IMR-90 (cell line): Measurements from ENCODE around the gene SLC4A9. TPM values are rescaled to one million over a fixed set of nuclear protein-coding genes. Genes with fewer than 3 reads are reported as not detected.
A peak's percentile ranks its signal among the peaks of the same experiment; 100 is the strongest.

Experiments used
- ATAC-seq: fragments of 200-7000 bp; cut with Tn5 transposase; 2 replicates; pipeline ENCODE4 v1.9.1; 2020; ENCODE audit warnings: low read depth, mild to moderate bottlenecking, moderate library complexity
- BruUV-seq: library from RNA; stranded (reverse); fragments of 400-500 nt; replicated peaks from 2 replicates; lab custom pipeline; 2021; lab: Mats Ljungman, UMichigan
- CTCF ChIA-PET: fragments of 300-600 bp; formaldehyde crosslinking; extraction: SDS; loops from one replicate; lab custom pipeline; 2021; ENCODE audit warnings: antibody characterized with exemption; lab: Yijun Ruan, JAX
- POLR2A ChIA-PET: fragments of 300-600 bp; sonication (Branson Sonifier 250); formaldehyde crosslinking; loops from one replicate; lab custom pipeline; 2022; ENCODE audit warnings: antibody characterized with exemption; ENCODE audit not compliant: unreplicated experiment; lab: Charles Lee
- DNase-seq: peaks from one replicate; pipeline ENCODE4 v3.0.0; 2013
- H2AFZ ChIP-seq: replicated peaks from 2 replicates; pipeline ENCODE3; 2013; ENCODE audit warnings: low read length, mild to moderate bottlenecking; ENCODE audit not compliant: poor library complexity
- H2AK5ac ChIP-seq: 2 replicates; pipeline ENCODE4 v1.6.1; 2013; ENCODE audit warnings: low read depth, low read length, inconsistent platforms
- H2AK9ac ChIP-seq: replicated peaks from 2 replicates; pipeline ENCODE3; 2013; ENCODE audit warnings: mild to moderate bottlenecking, low read depth, low read length, moderate library complexity; ENCODE audit not compliant: poor library complexity
- H2BK120ac ChIP-seq: 2 replicates; pipeline ENCODE4 v1.6.1; 2013; ENCODE audit warnings: low read depth, low read length, inconsistent platforms
- H2BK15ac ChIP-seq: 3 replicates; pipeline ENCODE4 v1.6.1; 2013; ENCODE audit warnings: low read depth, low read length, inconsistent platforms
- H2BK20ac ChIP-seq: 2 replicates; pipeline ENCODE4 v1.6.1; 2013; ENCODE audit warnings: low read depth, mild to moderate bottlenecking, inconsistent platforms, low read length, moderate library complexity
- H2BK5ac ChIP-seq: 2 replicates; pipeline ENCODE4 v1.6.1; 2013; ENCODE audit warnings: mild to moderate bottlenecking, low read depth, low read length, inconsistent platforms; ENCODE audit not compliant: poor library complexity, severe bottlenecking
- H3K14ac ChIP-seq: replicated peaks from 2 replicates; pipeline ENCODE4 v1.6.1; 2013; ENCODE audit warnings: low read depth, low read length, inconsistent platforms
- H3K18ac ChIP-seq: 2 replicates; pipeline ENCODE4 v1.6.1; 2013; ENCODE audit warnings: low read depth, low read length, control low read depth
- H3K23ac ChIP-seq: 2 replicates; pipeline ENCODE4 v1.6.1; 2013; ENCODE audit warnings: low read depth, low read length, inconsistent platforms
- H3K27ac ChIP-seq: 2 replicates; pipeline ENCODE4 v1.5.1; 2013; ENCODE audit warnings: mild to moderate bottlenecking, control low read depth, low read length; ENCODE audit not compliant: insufficient read depth
- H3K27me3 ChIP-seq: 2 replicates; pipeline ENCODE4 v1.6.1; 2013; ENCODE audit warnings: low read length; ENCODE audit not compliant: control insufficient read depth, insufficient read depth
- H3K36me3 ChIP-seq: 2 replicates; pipeline ENCODE4 v1.6.1; 2013; ENCODE audit warnings: low read length, mixed read lengths; ENCODE audit not compliant: control insufficient read depth, insufficient read depth
- H3K4ac ChIP-seq: 2 replicates; pipeline ENCODE4 v1.6.1; 2013; ENCODE audit warnings: low read depth, low read length, inconsistent platforms
- H3K4me1 ChIP-seq: 2 replicates; pipeline ENCODE4 v1.6.1; 2013; ENCODE audit warnings: low read length, mixed read lengths; ENCODE audit not compliant: control insufficient read depth, insufficient read depth
- H3K4me2 ChIP-seq: 2 replicates; pipeline ENCODE4 v1.6.1; 2013; ENCODE audit warnings: low read depth, mild to moderate bottlenecking, control low read depth, low read length, moderate library complexity
- H3K4me3 ChIP-seq: 2 replicates; pipeline ENCODE4 v1.5.1; 2013; ENCODE audit warnings: low read depth, mild to moderate bottlenecking, control low read depth, low read length, moderate library complexity; ENCODE audit not compliant: insufficient read depth
- H3K56ac ChIP-seq: 2 replicates; pipeline ENCODE4 v1.6.1; 2013; ENCODE audit warnings: low read length, inconsistent platforms; ENCODE audit not compliant: insufficient read depth; ENCODE audit errors: extremely low read depth
- H3K79me1 ChIP-seq, 2 experiments: 2 replicates each; pipeline ENCODE4 v1.6.1; 2013; ENCODE audit warnings: low read length in 2 of 2, inconsistent platforms in 1 of 2, low read depth in 1 of 2
- H3K9ac ChIP-seq: 2 replicates; pipeline ENCODE4 v1.6.1; 2013; ENCODE audit warnings: low read depth, low read length, control low read depth
- H3K9me1 ChIP-seq: 2 replicates; pipeline ENCODE4 v1.6.1; 2013; ENCODE audit warnings: low read length, inconsistent platforms; ENCODE audit not compliant: insufficient read depth
- H3K9me3 ChIP-seq: 2 replicates; pipeline ENCODE4 v1.6.1; 2013; ENCODE audit warnings: low read length; ENCODE audit not compliant: control insufficient read depth, insufficient read depth
- H4K20me1 ChIP-seq: 2 replicates; pipeline ENCODE4 v1.6.1; 2013; ENCODE audit warnings: low read length, inconsistent platforms; ENCODE audit not compliant: insufficient read depth
- H4K5ac ChIP-seq: 2 replicates; pipeline ENCODE4 v1.6.1; 2013; ENCODE audit warnings: mild to moderate bottlenecking, low read depth, low read length, control low read depth
- H4K8ac ChIP-seq, 2 experiments: 2 replicates each; pipeline ENCODE4 v1.6.1; 2013; ENCODE audit warnings: low read depth in 2 of 2, low read length in 2 of 2, control low read depth in 1 of 2, inconsistent platforms in 1 of 2
- H4K91ac ChIP-seq: 2 replicates; pipeline ENCODE4 v1.6.1; 2013; ENCODE audit warnings: low read depth, low read length, inconsistent platforms; ENCODE audit not compliant: insufficient read depth
- BHLHE40 ChIP-seq: fragments of 150-350 bp; IDR thresholded peaks from 2 replicates; pipeline ENCODE4 v1.6.1; 2016; ENCODE audit warnings: mild to moderate bottlenecking, low read depth, low read length
- CEBPB ChIP-seq: IDR thresholded peaks from 2 replicates; pipeline ENCODE4 v1.6.1; 2012; ENCODE audit warnings: low read depth, low read length, improper control_type of control experiment
- CHD1 ChIP-seq: IDR thresholded peaks from 2 replicates; pipeline ENCODE4 v1.6.1; 2012; ENCODE audit warnings: low read depth, low read length, improper control_type of control experiment
- FOS ChIP-seq: fragments of 150-350 bp; IDR thresholded peaks from 2 replicates; pipeline ENCODE4 v1.6.1; 2016; ENCODE audit warnings: low read depth, low read length
- MAFK ChIP-seq: IDR thresholded peaks from 2 replicates; pipeline ENCODE4 v1.6.1; 2012; ENCODE audit warnings: low read depth, low read length, improper control_type of control experiment
- MAZ ChIP-seq: IDR thresholded peaks from 2 replicates; pipeline ENCODE4 v1.6.1; 2012; ENCODE audit warnings: low read depth, mild to moderate bottlenecking, low read length, improper control_type of control experiment, moderate library complexity, borderline replicate concordance
- MXI1 ChIP-seq: IDR thresholded peaks from 2 replicates; pipeline ENCODE4 v1.6.1; 2012; ENCODE audit warnings: low read depth, mild to moderate bottlenecking, low read length, moderate library complexity, borderline replicate concordance
- NFE2L2 ChIP-seq: fragments of 150-350 bp; IDR thresholded peaks from 2 replicates; pipeline ENCODE4 v1.6.1; 2016; ENCODE audit warnings: low read depth, mild to moderate bottlenecking, low read length
- RAD21 ChIP-seq: IDR thresholded peaks from 2 replicates; pipeline ENCODE4 v1.6.1; 2012; ENCODE audit warnings: low read length, improper control_type of control experiment
- RCOR1 ChIP-seq: IDR thresholded peaks from 2 replicates; pipeline ENCODE4 v1.6.1; 2012; ENCODE audit warnings: mild to moderate bottlenecking, low read length, improper control_type of control experiment; ENCODE audit not compliant: insufficient replicate concordance
- RFX5 ChIP-seq: IDR thresholded peaks from 2 replicates; pipeline ENCODE4 v1.8.0; 2012; ENCODE audit warnings: low read depth, mild to moderate bottlenecking, low read length, moderate library complexity
- WGBS, 2 experiments: methylation state at CpG; one replicate each; pipeline versions ENCODE4 v1.1.5 to v1.1.7; 2013; ENCODE audit warnings: missing lambda C conversion rate in 2 of 2; ENCODE audit not compliant: insufficient read length in 1 of 2; ENCODE audit errors: extremely low coverage in 2 of 2; 5-methylcytosine and 5-hydroxymethylcytosine counted together
- dilution Hi-C: fragments of 300-500 bp; cut with HindIII; formaldehyde crosslinking; loops from one replicate; pipeline ENCODE4 v1.14.3; 2018; ENCODE audit warnings: low sequenced_read_pairs; ENCODE audit not compliant: unreplicated experiment
- in situ Hi-C: fragments of 300-500 bp; cut with MboI; formaldehyde crosslinking; loops from 3 replicates; pipeline ENCODE4 v1.14.3; 2019; ENCODE audit warnings: low sequenced_read_pairs, inconsistent platforms, mixed read lengths
- intact Hi-C: fragments of 100-400 bp; cut with micrococcal nuclease; formaldehyde crosslinking; loops from 2 replicates; pipeline ENCODE4 v1.10.0; 2022
- polyA plus RNA-seq, 3 experiments: library from polyadenylated mRNA; depleted of rRNA; stranded (reverse); fragments of >200 nt; gene quantifications; 2 replicates each; pipeline ENCODE4 v1.2.3, GENCODE V29; 2012; ENCODE audit warnings: low replicate concordance in 1 of 3
- total RNA-seq: library from RNA; depleted of rRNA; stranded (reverse); fragments of >200 nt; gene quantifications from 2 replicates; pipeline ENCODE4 v1.2.3, GENCODE V29; 2012
- TF ChIP-seq, protein P1 (sequence below): fragments of 150-350 bp; IDR thresholded peaks from 2 replicates; pipeline ENCODE4 v1.6.1; 2016; ENCODE audit warnings: low read depth, mild to moderate bottlenecking, low read length, moderate library complexity, borderline replicate concordance
- TF ChIP-seq, protein P2 (sequence below): fragments of 150-350 bp; IDR thresholded peaks from 2 replicates; pipeline ENCODE4 v1.6.1; 2017; ENCODE audit warnings: mild to moderate bottlenecking, antibody characterized with exemption, low read length, low read depth
- TF ChIP-seq, protein P3 (sequence below): conservative IDR thresholded peaks from 2 replicates; pipeline ENCODE4 v1.5.1; 2012; ENCODE audit warnings: mild to moderate bottlenecking, low read depth, low read length, improper control_type of control experiment

SLC4A9 gene
- total and polyA plus RNA-seq, 2 of the 4 experiments (the other 2 are of a cell fraction) = not detected

- dilution Hi-C loops (no loop called here), in situ Hi-C loops (no loop called here), intact Hi-C loops (loop anchor here (1.0 to 5.0 kb wide), 2 partner anchors 49 to 102 kb away; no protein-coding TSS in a partner anchor)
- peak overlapping the region; percentile 25 for H2BK5ac ChIP-seq
- H3K27ac ChIP-seq = peak overlapping the region; percentile 22; the same call in 1 of the 2 replicates
- H3K23ac ChIP-seq = peak overlapping the region; percentile 79
- H2AK5ac ChIP-seq = no peak overlapping the region
- H3K14ac ChIP-seq = peak overlapping the region; percentile 77
- no peaks in the 10 kb centered on the region for H3K9me3 ChIP-seq
- H3K56ac ChIP-seq = peak overlapping the region; percentile 19; the same call in 1 of the 2 replicates
- H4K8ac ChIP-seq = peak overlapping the region; percentile 46 to 52; a peak in 2 of 4 replicates
- DNase-seq (peak; percentile 66), ATAC-seq (peak; percentile 72)
- H2BK15ac ChIP-seq = no peak overlapping the region; the same call in 2 of the 3 replicates
- H3K79me1 ChIP-seq = peaks cover 24 to 47% of the 10 kb centered on the region in 2 experiments
- H3K27me3 ChIP-seq = no peaks in the 10 kb centered on the region
- peak overlapping the region; percentile 41 for H3K9ac ChIP-seq
- H3K4me1 ChIP-seq = peaks cover 11% of the 10 kb centered on the region
- POLR2A ChIA-PET = interaction anchor here (1.0 to 1.5 kb wide), 3 partner anchors 10 to 101 kb away, joined by 3 to 8 read pairs (median 4); no protein-coding TSS in a partner anchor
- peak overlapping the region; percentile 57; the same call in 1 of the 2 replicates for H2BK20ac ChIP-seq
- 0% methylated on average over 26 of the region's 35 CpGs; no CpG with 5 or more reads in 1 of the 2 experiments for whole genome bisulfite sequencing, 2 experiments
- CTCF ChIA-PET = interaction anchor here (0.6 to 11.0 kb wide), 24 partner anchors 9 to 1218 kb away, joined by 3 to 233 read pairs (median 4); partner anchors contain the start of gene PFDN1
- H3K9me1 ChIP-seq = peaks cover 4% of the 10 kb centered on the region; the same call in 1 of the 2 replicates
- no peak overlapping the region for H4K91ac ChIP-seq
- peaks cover 6% of the 10 kb centered on the region; the same call in 1 of the 2 replicates for H3K36me3 ChIP-seq
- no peak overlapping the region for H4K5ac ChIP-seq
- peak overlapping the region; percentile 92 for H2AK9ac ChIP-seq
- H2AFZ ChIP-seq = peak overlapping the region; percentile 90
- peak overlapping the region; percentile 64 for H3K4ac ChIP-seq
- peak overlapping the region; percentile 52; the same call in 1 of the 2 replicates for H2BK120ac ChIP-seq
- H3K4me2 ChIP-seq = peak overlapping the region; percentile 66
- peak overlapping the region; percentile 74 for H3K4me3 ChIP-seq
- BruUV-seq = no TSS peak
- 0 out of 2 replicates have a peak, but pooled peaks cover 9% of the 10 kb centered on the region for H4K20me1 ChIP-seq
- no peak overlapping the region for H3K18ac ChIP-seq
- no peak for TF ChIP-seq CEBPB
- TF ChIP-seq RAD21 = peak; percentile 52
- TF ChIP-seq RCOR1 = no peak
- peak; percentile 30; the same call in 1 of the 2 replicates for TF ChIP-seq BHLHE40
- 0 out of 2 replicates have a peak, but pooled peaks have one; percentile 76 for TF ChIP-seq CHD1
- TF ChIP-seq MXI1 = no peak
- TF ChIP-seq, protein P1, sequence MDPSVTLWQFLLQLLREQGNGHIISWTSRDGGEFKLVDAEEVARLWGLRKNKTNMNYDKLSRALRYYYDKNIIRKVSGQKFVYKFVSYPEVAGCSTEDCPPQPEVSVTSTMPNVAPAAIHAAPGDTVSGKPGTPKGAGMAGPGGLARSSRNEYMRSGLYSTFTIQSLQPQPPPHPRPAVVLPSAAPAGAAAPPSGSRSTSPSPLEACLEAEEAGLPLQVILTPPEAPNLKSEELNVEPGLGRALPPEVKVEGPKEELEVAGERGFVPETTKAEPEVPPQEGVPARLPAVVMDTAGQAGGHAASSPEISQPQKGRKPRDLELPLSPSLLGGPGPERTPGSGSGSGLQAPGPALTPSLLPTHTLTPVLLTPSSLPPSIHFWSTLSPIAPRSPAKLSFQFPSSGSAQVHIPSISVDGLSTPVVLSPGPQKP = no peak
- TF ChIP-seq, protein P2, sequence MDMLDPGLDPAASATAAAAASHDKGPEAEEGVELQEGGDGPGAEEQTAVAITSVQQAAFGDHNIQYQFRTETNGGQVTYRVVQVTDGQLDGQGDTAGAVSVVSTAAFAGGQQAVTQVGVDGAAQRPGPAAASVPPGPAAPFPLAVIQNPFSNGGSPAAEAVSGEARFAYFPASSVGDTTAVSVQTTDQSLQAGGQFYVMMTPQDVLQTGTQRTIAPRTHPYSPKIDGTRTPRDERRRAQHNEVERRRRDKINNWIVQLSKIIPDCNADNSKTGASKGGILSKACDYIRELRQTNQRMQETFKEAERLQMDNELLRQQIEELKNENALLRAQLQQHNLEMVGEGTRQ = no peak
- TF ChIP-seq, protein P3, sequence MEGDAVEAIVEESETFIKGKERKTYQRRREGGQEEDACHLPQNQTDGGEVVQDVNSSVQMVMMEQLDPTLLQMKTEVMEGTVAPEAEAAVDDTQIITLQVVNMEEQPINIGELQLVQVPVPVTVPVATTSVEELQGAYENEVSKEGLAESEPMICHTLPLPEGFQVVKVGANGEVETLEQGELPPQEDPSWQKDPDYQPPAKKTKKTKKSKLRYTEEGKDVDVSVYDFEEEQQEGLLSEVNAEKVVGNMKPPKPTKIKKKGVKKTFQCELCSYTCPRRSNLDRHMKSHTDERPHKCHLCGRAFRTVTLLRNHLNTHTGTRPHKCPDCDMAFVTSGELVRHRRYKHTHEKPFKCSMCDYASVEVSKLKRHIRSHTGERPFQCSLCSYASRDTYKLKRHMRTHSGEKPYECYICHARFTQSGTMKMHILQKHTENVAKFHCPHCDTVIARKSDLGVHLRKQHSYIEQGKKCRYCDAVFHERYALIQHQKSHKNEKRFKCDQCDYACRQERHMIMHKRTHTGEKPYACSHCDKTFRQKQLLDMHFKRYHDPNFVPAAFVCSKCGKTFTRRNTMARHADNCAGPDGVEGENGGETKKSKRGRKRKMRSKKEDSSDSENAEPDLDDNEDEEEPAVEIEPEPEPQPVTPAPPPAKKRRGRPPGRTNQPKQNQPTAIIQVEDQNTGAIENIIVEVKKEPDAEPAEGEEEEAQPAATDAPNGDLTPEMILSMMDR = peak; percentile 41; the same call in 1 of the 2 replicates
- TF ChIP-seq NFE2L2 = no peak
- TF ChIP-seq MAZ = peak; percentile 27; the same call in 1 of the 2 replicates
- TF ChIP-seq RFX5 = no peak
- TF ChIP-seq FOS = no peak
- no peak for TF ChIP-seq MAFK
Measured at GRCh38 chr5:140345919-140346347, 14.1 kb upstream of the SLC4A9 start.
